Measurements from ENCODE around the gene TUBB. TPM values are rescaled to one million over a fixed set of nuclear protein-coding genes. Genes with fewer than 3 reads are reported as not detected.

TUBB gene
- total and polyA plus RNA-seq, 9 of the 15 experiments (the other 6 are each of a cell fraction or from before 2014, with no cell fraction given) = 971 to 2,870 (median 1,478) TPM

GRCh38 chr6:30719791-30720737 is at the start of gene TUBB (continued):
- no peak for TF ChIP-seq MYBL2 (IDR thresholded peaks at IDR 0.05; ENCODE audit: low read depth)
- TF ChIP-seq MYBL2 (CRISPR knock-in tag; IDR thresholded peaks at IDR 0.05; ENCODE audit: borderline replicate concordance) = no peak
- TF ChIP-seq ZBTB33 (CRISPR knock-in tag; IDR thresholded peaks at IDR 0.05) = 0 out of 2 replicates have a peak, but pooled peaks have one; percentile 5
- no peak for TF ChIP-seq NFIX (CRISPR knock-in tag; IDR thresholded peaks at IDR 0.05; ENCODE audit: low read depth)
- peak; percentile 51 for TF ChIP-seq NFYB (IDR thresholded peaks at IDR 0.05; ENCODE audit: extremely low read depth, insufficient read length)
- 0 out of 2 replicates have a peak, but pooled peaks have one; percentile 14 for TF ChIP-seq HDGF (IDR thresholded peaks at IDR 0.05)
- no peak for TF ChIP-seq MBD1 (CRISPR knock-in tag; IDR thresholded peaks at IDR 0.05)
- TF ChIP-seq SRSF1 (IDR thresholded peaks at IDR 0.05; ENCODE audit: low read depth, low read length) = no peak
- peak; percentile 97 for TF ChIP-seq MAFG (tag; conservative IDR thresholded peaks at IDR 0.05)
- TF ChIP-seq TCF7 (IDR thresholded peaks at IDR 0.05; ENCODE audit: borderline replicate concordance) = peak; percentile 57; the same call in 1 of the 2 replicates
- TF ChIP-seq ARHGAP35 (IDR thresholded peaks at IDR 0.05; ENCODE audit: partially characterized antibody) = no peak
- no peak for TF ChIP-seq RAD51 (IDR thresholded peaks at IDR 0.05; ENCODE audit: borderline replicate concordance, low read depth)
- TF ChIP-seq ZHX1 (conservative IDR thresholded peaks at IDR 0.05; ENCODE audit: low read length) = peak; percentile 86
- TF ChIP-seq ZNF311 (CRISPR knock-in tag; IDR thresholded peaks at IDR 0.05) = no peak
- no peak for TF ChIP-seq ID3 (CRISPR knock-in tag; IDR thresholded peaks at IDR 0.05)
- no peak for TF ChIP-seq ID3 (tag; IDR thresholded peaks at IDR 0.05)
- TF ChIP-seq PCBP1 (IDR thresholded peaks at IDR 0.05; ENCODE audit: low read depth, low read length, poor library complexity, severe bottlenecking) = no peak
- TF ChIP-seq NFE2 (IDR thresholded peaks at IDR 0.05; ENCODE audit: low read depth) = 0 out of 2 replicates have a peak, but pooled peaks have one; percentile 26
- TF ChIP-seq TAF7 (tag; IDR thresholded peaks at IDR 0.05) = peak; percentile 94
- no peak for TF ChIP-seq ZNF175 (CRISPR knock-in tag; IDR thresholded peaks at IDR 0.05; ENCODE audit: low read depth)
- no peak for TF ChIP-seq HMG20B (CRISPR knock-in tag; IDR thresholded peaks at IDR 0.05)
- TF ChIP-seq BCL6 (CRISPR knock-in tag; IDR thresholded peaks at IDR 0.05) = no peak

Measured in K562 (cell line).